Thyroid gland (tissue), 4 donors: ENCODE data around the gene TRAF6. TPM values are rescaled to one million over a fixed set of nuclear protein-coding genes. Genes with fewer than 3 reads are reported as not detected.
A peak's percentile ranks its signal among the peaks of the same experiment; 100 is the strongest.

Source experiments
- DNase-seq, 2 donors: peaks; one replicate each; pipeline ENCODE4 v3.0.0-alpha.2; 2019
- H3K27ac ChIP-seq, 3 donors: fragments of 200-600 bp; sonication (generic); 1 replicate in 2 of 3; 2 replicates in 1 of 3; pipeline ENCODE4 v1.5.1; 2016 to 2019; ENCODE audit warnings: mild to moderate bottlenecking in 1 of 3, moderate library complexity in 1 of 3
- H3K27me3 ChIP-seq: fragments of 200-600 bp; sonication (generic); one replicate; pipeline ENCODE4 v1.5.1; 2019
- H3K36me3 ChIP-seq, 2 donors: fragments of 200-600 bp; sonication (generic); one replicate each; pipeline ENCODE4 v1.5.1; 2016 to 2019
- H3K4me1 ChIP-seq, 2 donors: fragments of 200-600 bp; sonication (generic); one replicate each; pipeline ENCODE4 v1.5.1; 2017 to 2019
- H3K4me3 ChIP-seq, 3 donors: fragments of 200-600 bp; sonication (generic); replicated peaks in 1 of 3; 1 replicate in 2 of 3; 2 replicates in 1 of 3; pipeline ENCODE4 v1.5.1; 2016; ENCODE audit warnings: mild to moderate bottlenecking in 1 of 3
- H3K9me3 ChIP-seq: fragments of 200-600 bp; sonication (generic); one replicate; pipeline ENCODE4 v1.5.1; 2017
- CTCF ChIP-seq, 6 experiments: fragments of 200-600 bp in 3 of 6; fragments of 450-650 bp in 3 of 6; sonication (generic) in 3 of 6; IDR thresholded peaks; one replicate each; pipeline ENCODE4 v1.5.1; 2016 to 2019; ENCODE audit warnings: antibody characterized with exemption in 6 of 6, mild to moderate bottlenecking in 2 of 6, inconsistent platforms in 1 of 6, moderate library complexity in 1 of 6
- POLR2A ChIP-seq, 2 donors: fragments of 450-650 bp; IDR thresholded peaks; one replicate each; pipeline ENCODE4 v1.6.1; 2017; ENCODE audit warnings: antibody characterized with exemption in 2 of 2, mild to moderate bottlenecking in 2 of 2, moderate library complexity in 1 of 2
- WGBS, 2 donors: methylation state at CpG; one replicate each; pipeline ENCODE4 v1.1.5; 2017; 5-methylcytosine and 5-hydroxymethylcytosine counted together
- intact Hi-C: fragments of 100-400 bp; cut with DNase I; formaldehyde crosslinking; loops from one replicate; pipeline ENCODE4 v1.15.1; 2023
- total RNA-seq, 4 donors: library from RNA; depleted of rRNA; stranded (reverse); fragments of >200 nt; gene quantifications; one replicate each; pipeline ENCODE4 v1.2.3, GENCODE V29; 2016

Gene TRAF6
- total RNA-seq, 4 donors from 2014 or later, result 16.0 to 30.5 (median 20.9) TPM

- TF ChIP-seq CTCF (IDR thresholded peaks at IDR 0.05), result peak in 2 of 6 experiments; percentile 12 to 19
- TF ChIP-seq POLR2A (IDR thresholded peaks at IDR 0.05), result no peak
- Histone ChIP-seq H3K4me3 (no peak overlapping the region), H3K27ac (no peak overlapping the region), H3K9me3 (no peaks in the 10 kb centered on the region), H3K36me3 (no peaks in the 10 kb centered on the region), H3K27me3 (no peaks in the 10 kb centered on the region), H3K4me1 (peaks cover 0 to 4% of the 10 kb centered on the region in 2 donors)
- WGBS, 2 donors, result 47 to 52% methylated on average over 6 of the region's 6 CpGs
- DNase-seq, result peak in 1 of 2 donors; percentile 8
- intact Hi-C loops, result no loop called here
Measured at GRCh38 chr11:36540998-36541397, 30.9 kb upstream of the TRAF6 start.

- WGBS, 2 donors, result 78 to 79% methylated on average over 3 of the region's 3 CpGs
Measured at GRCh38 chr11:36534276-36534840, 24.3 kb upstream of the TRAF6 start.

DNA sequence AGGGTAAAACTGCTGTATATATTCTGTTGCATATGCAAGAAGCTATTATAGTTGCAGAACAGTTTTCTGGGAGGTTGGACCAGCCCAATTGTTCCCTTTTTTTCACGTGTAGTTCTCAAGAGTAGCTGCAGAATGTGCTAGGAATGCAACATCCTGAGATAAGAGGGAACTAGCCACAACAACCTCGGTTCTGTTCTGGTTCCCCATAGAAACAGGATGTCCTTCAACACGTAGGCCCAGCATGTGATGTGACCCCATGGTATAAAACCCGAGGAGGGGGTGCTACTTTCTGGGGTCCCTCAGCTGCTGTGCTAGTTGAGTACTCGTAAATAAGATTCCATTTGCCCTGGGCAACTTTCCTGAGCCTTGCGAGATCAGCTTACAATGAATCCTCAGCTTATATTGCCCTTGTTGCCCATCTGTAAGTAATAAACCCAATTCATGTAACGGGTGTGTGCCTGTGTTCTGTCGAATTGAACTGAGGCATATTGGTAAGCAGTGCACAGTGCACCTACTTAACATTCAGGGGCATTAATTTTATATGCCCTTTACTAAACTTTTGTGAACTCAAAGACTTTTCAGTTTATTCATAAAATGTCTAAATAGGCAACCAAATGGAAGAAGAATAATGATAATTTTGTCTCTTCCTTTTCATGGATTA, 23.0 kb upstream of the TRAF6 start:
- intact Hi-C loops, result no loop called here
- Histone ChIP-seq H3K36me3 (no peaks in the 10 kb centered on the region), H3K4me1 (no peaks in the 10 kb centered on the region), H3K9me3 (no peaks in the 10 kb centered on the region), H3K27me3 (no peaks in the 10 kb centered on the region), H3K27ac (no peak overlapping the region), H3K4me3 (no peak overlapping the region)
- DNase-seq, result no peak
- 52 to 56% methylated on average over 8 of the region's 8 CpGs for WGBS, 2 donors
- TF ChIP-seq CTCF (IDR thresholded peaks at IDR 0.05), result no peak
- TF ChIP-seq POLR2A (IDR thresholded peaks at IDR 0.05), result no peak

More at GRCh38 chr11:36534276-36534840, 24.3 kb upstream of the TRAF6 start:
- H3K27me3 ChIP-seq, result no peaks in the 10 kb centered on the region
- TF ChIP-seq POLR2A (IDR thresholded peaks at IDR 0.05), result no peak
- no peak for TF ChIP-seq CTCF (IDR thresholded peaks at IDR 0.05)
- intact Hi-C loops, result no loop called here
- peaks cover 0 to 4% of the 10 kb centered on the region in 2 donors for H3K4me1 ChIP-seq
- H3K27ac ChIP-seq, result no peak overlapping the region
- no peaks in the 10 kb centered on the region for H3K9me3 ChIP-seq
- H3K4me3 ChIP-seq, result no peak overlapping the region
- DNase-seq, result no peak
- H3K36me3 ChIP-seq, result no peaks in the 10 kb centered on the region

GRCh38 chr11:36530840-36531239, 20.8 kb upstream of the TRAF6 start:
- no peak for DNase-seq
- Histone ChIP-seq H3K27me3 (no peaks in the 10 kb centered on the region), H3K4me3 (no peak overlapping the region), H3K9me3 (no peaks in the 10 kb centered on the region), H3K4me1 (no peaks in the 10 kb centered on the region), H3K36me3 (no peaks in the 10 kb centered on the region), H3K27ac (no peak overlapping the region)
- intact Hi-C loops, result no loop called here
- TF ChIP-seq CTCF (IDR thresholded peaks at IDR 0.05), result no peak

GRCh38 chr11:36513965-36514364, 3.9 kb upstream of the TRAF6 start:
- no peak for DNase-seq
- TF ChIP-seq CTCF (IDR thresholded peaks at IDR 0.05), result no peak
- TF ChIP-seq POLR2A (IDR thresholded peaks at IDR 0.05), result no peak
- Histone ChIP-seq H3K4me3 (no peak overlapping the region), H3K27me3 (no peaks in the 10 kb centered on the region), H3K4me1 (peaks cover 0 to 4% of the 10 kb centered on the region in 2 donors), H3K27ac (no peak overlapping the region), H3K36me3 (no peaks in the 10 kb centered on the region), H3K9me3 (no peaks in the 10 kb centered on the region)
- WGBS, 2 donors, result 68 to 71% methylated on average over 2 of the region's 2 CpGs
- intact Hi-C loops, result no loop called here
